Activated T-helper 2 cell treated with anti-CD3 and anti-CD28 coated beads, Interferon-gamma antibody, Interleukin-2, Interleukin-4, amounts not matched to agents 10 μg/mL and 5 μg/mL and 100 μg/mL, durations not matched to agents 14 hours and 24 hours and 36 hours (primary cell): ENCODE data around the gene ADRA2C. TPM values are rescaled to one million over a fixed set of nuclear protein-coding genes. Genes with fewer than 3 reads are reported as not detected.

Experiments used
- DNase-seq: peaks from one replicate; pipeline ENCODE4 v3.0.0; 2021; ENCODE audit warnings: low spot score
- H3K27ac Mint-ChIP-seq: one replicate; pipeline ENCODE4 v1.8.0; 2021; ENCODE audit warnings: mixed read lengths
- H3K27me3 Mint-ChIP-seq: one replicate; pipeline ENCODE4 v1.8.0; 2021; ENCODE audit warnings: low read depth, mixed read lengths
- H3K36me3 Mint-ChIP-seq: one replicate; pipeline ENCODE4 v1.8.0; 2021; ENCODE audit warnings: low read depth, mixed read lengths
- H3K4me1 Mint-ChIP-seq: one replicate; pipeline ENCODE4 v1.8.0; 2021; ENCODE audit warnings: low read depth, mixed read lengths
- H3K4me3 Mint-ChIP-seq: one replicate; pipeline ENCODE4 v1.8.0; 2021; ENCODE audit warnings: low read depth, mild to moderate bottlenecking, moderate library complexity, mixed read lengths
- H3K9me3 Mint-ChIP-seq: one replicate; pipeline ENCODE4 v1.8.0; 2021; ENCODE audit warnings: mixed read lengths
- intact Hi-C: fragments of 100-400 bp; cut with micrococcal nuclease; formaldehyde crosslinking; loops from one replicate; pipeline ENCODE4 v1.15.1; 2023
- total RNA-seq: library from RNA; stranded (reverse); gene quantifications from 2 replicates; pipeline ENCODE4 v1.2.3, GENCODE V29; 2022

ADRA2C gene
- total RNA-seq, 1 donor from 2014 or later = not detected

DNA sequence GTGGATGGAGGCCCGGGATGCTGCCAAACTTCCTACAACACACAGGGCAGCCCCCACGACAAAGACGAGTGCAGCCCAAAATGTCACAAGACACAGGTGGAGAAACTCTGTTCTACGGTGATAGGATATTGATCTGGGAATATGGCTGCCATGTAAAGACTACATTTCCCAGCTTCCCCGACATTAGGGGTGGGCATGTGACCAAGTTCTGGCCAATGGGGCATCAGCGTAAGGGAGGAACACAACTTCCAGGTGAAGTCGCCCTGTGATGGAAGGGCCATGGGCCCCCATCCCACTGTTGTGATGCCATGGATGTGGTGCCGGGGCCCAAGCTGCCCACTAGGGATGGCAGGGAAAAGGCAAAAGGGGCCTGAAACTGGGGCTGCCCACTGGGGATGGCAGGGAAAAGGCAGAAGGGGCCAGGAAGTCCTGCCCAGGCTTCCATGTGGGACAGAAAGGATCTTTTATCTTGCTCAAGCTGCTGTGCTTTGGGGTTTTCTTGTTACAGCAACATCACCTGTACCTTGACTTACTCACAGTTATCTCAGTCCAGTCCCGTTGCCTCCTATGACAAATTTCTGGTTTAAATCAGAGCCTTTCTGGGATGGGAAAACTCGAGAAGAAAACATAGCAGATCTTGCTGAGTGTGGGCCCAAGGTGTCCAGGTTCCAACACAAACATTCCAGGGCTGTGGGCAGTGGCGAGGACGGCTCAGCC lies 9.7 kb upstream of the ADRA2C start:
- Mint-ChIP-seq H3K9me3 (no peaks in the 10 kb centered on the region), H3K27me3 (no peaks in the 10 kb centered on the region), H3K27ac (no peak overlapping the region), H3K4me1 (no peaks in the 10 kb centered on the region), H3K36me3 (no peaks in the 10 kb centered on the region), H3K4me3 (no peak overlapping the region)
- intact Hi-C loops = no loop called here
- no peak for DNase-seq

DNA sequence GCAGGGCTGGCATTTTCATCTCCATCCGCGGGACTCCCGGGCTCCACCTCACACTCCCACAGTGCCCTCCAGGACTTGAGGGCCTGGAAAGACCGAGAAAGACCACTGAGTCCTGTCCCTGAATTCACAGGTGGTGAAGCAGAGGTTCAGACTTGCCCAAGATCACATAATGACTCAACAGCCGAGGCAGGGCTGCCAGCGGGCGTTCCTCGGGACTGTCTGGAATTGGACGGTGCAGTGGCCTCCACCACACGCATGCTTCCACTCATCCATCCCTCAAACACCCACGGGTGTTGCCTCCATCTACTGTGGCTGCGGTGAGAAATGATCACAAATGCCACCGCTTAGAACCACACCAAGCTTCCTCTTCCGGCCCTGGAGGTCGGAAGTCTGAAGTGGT lies 6.9 kb upstream of the ADRA2C start:
- DNase-seq = no peak
- no peak overlapping the region for H3K27ac Mint-ChIP-seq
- H3K4me1 Mint-ChIP-seq = no peaks in the 10 kb centered on the region
- H3K36me3 Mint-ChIP-seq = no peaks in the 10 kb centered on the region
- H3K27me3 Mint-ChIP-seq = peaks cover 3% of the 10 kb centered on the region
- H3K9me3 Mint-ChIP-seq = no peaks in the 10 kb centered on the region
- intact Hi-C loops = no loop called here
- no peak overlapping the region for H3K4me3 Mint-ChIP-seq

DNA sequence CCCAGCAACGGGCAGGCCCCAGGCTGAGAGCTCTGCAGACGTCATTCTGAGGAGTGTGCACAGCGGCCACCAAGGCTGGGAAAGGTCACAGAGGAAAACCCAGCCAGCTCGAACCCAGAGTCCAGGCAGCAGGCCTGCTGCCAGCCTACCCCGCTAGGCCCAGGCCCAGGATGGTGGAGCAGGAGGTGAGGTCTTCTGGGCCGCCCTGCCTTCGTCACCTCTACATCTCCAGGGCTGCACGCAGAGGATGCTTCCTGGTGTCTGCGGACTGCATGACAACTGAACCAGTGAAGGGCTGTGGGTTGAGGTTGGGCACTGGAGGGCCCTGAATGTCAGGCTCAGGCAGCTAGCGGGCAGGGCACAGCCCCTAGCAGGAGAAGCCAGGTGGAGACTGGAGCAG lies 5.8 kb upstream of the ADRA2C start:
- H3K27ac Mint-ChIP-seq = no peak overlapping the region

DNA sequence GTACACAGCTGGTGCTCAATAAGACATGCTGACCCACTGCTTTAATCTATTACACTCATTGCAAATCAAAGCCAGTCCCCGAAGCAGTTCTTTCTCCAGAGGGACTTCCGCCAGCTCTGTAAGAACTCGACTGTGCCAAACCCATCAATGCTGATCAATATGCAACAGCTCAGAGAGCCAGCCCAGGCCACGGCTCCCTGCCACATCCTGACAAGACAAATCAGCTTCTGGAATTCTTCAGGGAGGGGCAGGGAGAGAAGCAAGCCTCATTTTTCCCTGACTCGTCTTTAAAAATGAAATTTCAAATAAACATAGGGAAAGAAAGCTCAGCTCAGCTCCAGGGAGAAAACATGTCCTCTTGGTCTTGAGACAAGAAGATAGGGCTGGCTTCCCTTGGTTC lies 5.3 kb upstream of the ADRA2C start:
- no peaks in the 10 kb centered on the region for H3K4me1 Mint-ChIP-seq
- H3K27me3 Mint-ChIP-seq = peaks cover 6% of the 10 kb centered on the region
- DNase-seq = no peak
- H3K36me3 Mint-ChIP-seq = no peaks in the 10 kb centered on the region
- no peak overlapping the region for H3K4me3 Mint-ChIP-seq
- no peaks in the 10 kb centered on the region for H3K9me3 Mint-ChIP-seq
- intact Hi-C loops = no loop called here
- no peak overlapping the region for H3K27ac Mint-ChIP-seq

More for the DNA sequence above, 5.8 kb upstream of the ADRA2C start:
- Mint-ChIP-seq H3K36me3 (no peaks in the 10 kb centered on the region), H3K4me1 (no peaks in the 10 kb centered on the region), H3K4me3 (no peak overlapping the region), H3K9me3 (no peaks in the 10 kb centered on the region), H3K27me3 (peaks cover 6% of the 10 kb centered on the region)
- intact Hi-C loops = no loop called here
- DNase-seq = no peak

DNA sequence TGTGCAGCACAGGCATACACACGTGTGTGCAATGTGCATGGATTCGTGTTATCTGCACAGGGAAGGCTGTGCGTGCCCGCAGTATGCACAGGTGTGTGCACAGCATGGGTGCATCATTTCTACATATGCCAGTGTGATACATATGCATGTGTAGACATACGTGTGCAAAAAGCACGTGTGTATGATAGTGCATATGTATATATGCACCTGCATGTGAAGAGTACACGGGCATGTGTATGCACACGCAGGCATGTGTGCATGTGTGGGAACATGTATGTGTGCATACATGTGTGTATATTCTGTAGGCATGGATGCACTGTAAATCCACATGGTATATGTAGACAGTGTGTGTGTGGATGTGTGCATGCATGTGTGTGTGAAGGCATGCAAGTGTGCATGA lies 3.9 kb upstream of the ADRA2C start:
- H3K4me1 Mint-ChIP-seq = no peaks in the 10 kb centered on the region
- no peak overlapping the region for H3K27ac Mint-ChIP-seq
- no peak overlapping the region for H3K4me3 Mint-ChIP-seq
- intact Hi-C loops = no loop called here
- no peak for DNase-seq
- H3K36me3 Mint-ChIP-seq = no peaks in the 10 kb centered on the region
- peaks cover 12% of the 10 kb centered on the region for H3K27me3 Mint-ChIP-seq
- no peaks in the 10 kb centered on the region for H3K9me3 Mint-ChIP-seq

DNA sequence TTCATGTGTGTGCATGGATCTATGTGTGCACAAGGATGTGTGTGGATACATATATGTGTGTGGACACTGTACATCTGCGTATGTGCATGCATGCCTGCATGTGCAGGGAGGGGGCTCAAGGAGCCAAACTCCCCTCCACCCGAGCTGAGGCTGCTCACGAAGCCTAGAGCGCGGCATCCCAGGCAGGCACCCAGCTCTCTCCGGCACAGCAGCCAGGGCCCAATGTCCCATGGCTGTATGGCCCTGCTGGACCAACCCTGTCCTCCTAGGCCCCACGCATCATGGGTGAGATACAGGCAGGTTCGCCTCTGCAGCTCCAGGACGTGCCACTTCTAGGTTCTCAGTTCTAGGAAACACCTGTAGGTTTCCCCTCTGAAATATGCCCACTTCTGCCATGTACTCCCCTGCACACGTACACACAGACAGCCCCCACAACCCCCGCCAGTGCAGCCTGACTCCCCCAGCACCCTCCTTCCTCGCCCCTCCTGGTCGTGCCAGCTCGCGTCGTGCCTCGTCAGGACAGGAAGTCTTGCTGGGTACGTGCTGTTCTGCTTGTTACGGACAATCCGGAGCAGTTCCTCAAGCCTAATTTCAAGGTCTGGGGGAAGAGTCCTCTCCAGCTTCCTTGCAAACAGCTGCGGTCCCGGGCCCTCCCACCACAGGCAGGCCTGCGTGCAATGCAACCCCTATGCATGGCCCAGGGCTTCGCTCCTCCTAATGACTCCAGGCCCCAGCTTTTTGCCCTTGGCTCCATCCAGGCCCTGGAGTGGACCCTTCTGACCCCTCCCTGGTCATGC lies 3.2 kb upstream of the ADRA2C start:
- Mint-ChIP-seq H3K27me3 (peaks cover 15% of the 10 kb centered on the region), H3K4me1 (peaks cover 2% of the 10 kb centered on the region), H3K9me3 (no peaks in the 10 kb centered on the region), H3K27ac (no peak overlapping the region), H3K36me3 (no peaks in the 10 kb centered on the region), H3K4me3 (no peak overlapping the region)
- DNase-seq = no peak
- intact Hi-C loops = no loop called here

DNA sequence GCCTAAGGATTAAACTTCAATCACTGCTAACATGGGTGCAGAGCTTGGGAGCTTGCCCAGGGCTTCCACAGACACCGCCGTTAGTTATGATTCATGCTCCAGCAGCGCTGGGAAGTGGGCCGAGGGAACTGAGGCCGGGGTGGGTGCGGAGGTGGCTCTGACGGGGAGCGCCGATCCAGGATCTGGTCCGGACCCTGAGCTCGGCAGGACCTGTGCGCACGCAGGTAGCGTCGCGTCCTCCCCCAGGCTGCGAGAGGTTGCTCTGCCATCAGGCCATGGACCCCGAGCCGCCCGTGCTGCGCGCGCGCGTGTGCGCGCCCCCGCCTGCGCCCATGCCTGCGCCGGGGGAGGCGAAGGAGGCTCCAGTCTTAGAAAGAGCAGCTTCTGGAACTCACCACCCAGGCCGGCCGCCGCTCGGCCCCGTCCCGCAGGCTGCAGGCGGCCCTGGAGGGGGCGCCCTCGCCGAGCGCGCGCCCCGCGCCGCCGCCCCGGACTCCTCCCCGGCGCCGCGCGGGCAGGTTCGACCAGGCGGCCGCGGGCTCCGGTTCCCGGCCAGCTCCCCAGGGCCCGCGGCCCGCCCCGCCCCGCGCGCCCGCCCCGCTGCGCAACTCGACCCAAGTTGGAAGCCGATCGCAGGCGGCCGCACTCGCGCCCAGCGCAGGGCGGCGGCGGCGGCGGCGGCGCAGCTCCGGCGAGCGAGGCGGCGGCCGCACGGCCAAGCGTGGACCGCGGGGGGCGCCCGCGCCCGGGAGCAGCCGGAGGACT lies 732 bp upstream of the ADRA2C start:
- Mint-ChIP-seq H3K27ac (no peak overlapping the region), H3K9me3 (no peaks in the 10 kb centered on the region), H3K4me3 (no peak overlapping the region), H3K36me3 (no peaks in the 10 kb centered on the region), H3K27me3 (peaks cover 19% of the 10 kb centered on the region), H3K4me1 (peaks cover 2% of the 10 kb centered on the region)
- intact Hi-C loops = no loop called here
- DNase-seq = no peak

DNA sequence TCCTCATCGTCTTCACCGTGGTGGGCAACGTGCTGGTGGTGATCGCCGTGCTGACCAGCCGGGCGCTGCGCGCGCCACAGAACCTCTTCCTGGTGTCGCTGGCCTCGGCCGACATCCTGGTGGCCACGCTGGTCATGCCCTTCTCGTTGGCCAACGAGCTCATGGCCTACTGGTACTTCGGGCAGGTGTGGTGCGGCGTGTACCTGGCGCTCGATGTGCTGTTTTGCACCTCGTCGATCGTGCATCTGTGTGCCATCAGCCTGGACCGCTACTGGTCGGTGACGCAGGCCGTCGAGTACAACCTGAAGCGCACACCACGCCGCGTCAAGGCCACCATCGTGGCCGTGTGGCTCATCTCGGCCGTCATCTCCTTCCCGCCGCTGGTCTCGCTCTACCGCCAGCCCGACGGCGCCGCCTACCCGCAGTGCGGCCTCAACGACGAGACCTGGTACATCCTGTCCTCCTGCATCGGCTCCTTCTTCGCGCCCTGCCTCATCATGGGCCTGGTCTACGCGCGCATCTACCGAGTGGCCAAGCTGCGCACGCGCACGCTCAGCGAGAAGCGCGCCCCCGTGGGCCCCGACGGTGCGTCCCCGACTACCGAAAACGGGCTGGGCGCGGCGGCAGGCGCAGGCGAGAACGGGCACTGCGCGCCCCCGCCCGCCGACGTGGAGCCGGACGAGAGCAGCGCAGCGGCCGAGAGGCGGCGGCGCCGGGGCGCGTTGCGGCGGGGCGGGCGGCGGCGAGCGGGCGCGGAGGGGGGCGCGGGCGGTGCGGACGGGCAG lies 792 bp downstream of the ADRA2C start:
- no peak for DNase-seq
- no peaks in the 10 kb centered on the region for H3K9me3 Mint-ChIP-seq
- H3K4me3 Mint-ChIP-seq = peak overlapping the region; percentile 64
- peaks cover 2% of the 10 kb centered on the region for H3K4me1 Mint-ChIP-seq
- H3K27me3 Mint-ChIP-seq = peaks cover 19% of the 10 kb centered on the region
- no peak overlapping the region for H3K27ac Mint-ChIP-seq
- no peaks in the 10 kb centered on the region for H3K36me3 Mint-ChIP-seq
- intact Hi-C loops = no loop called here

DNA sequence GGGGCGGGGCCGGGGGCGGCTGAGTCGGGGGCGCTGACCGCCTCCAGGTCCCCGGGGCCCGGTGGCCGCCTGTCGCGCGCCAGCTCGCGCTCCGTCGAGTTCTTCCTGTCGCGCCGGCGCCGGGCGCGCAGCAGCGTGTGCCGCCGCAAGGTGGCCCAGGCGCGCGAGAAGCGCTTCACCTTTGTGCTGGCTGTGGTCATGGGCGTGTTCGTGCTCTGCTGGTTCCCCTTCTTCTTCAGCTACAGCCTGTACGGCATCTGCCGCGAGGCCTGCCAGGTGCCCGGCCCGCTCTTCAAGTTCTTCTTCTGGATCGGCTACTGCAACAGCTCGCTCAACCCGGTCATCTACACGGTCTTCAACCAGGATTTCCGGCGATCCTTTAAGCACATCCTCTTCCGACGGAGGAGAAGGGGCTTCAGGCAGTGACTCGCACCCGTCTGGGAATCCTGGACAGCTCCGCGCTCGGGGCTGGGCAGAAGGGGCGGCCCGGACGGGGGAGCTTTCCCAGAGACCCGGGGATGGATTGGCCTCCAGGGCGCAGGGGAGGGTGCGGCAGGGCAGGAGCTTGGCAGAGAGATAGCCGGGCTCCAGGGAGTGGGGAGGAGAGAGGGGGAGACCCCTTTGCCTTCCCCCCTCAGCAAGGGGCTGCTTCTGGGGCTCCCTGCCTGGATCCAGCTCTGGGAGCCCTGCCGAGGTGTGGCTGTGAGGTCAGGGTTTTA lies 1.5 kb downstream of the ADRA2C start:
- Mint-ChIP-seq H3K36me3 (no peaks in the 10 kb centered on the region), H3K4me1 (peaks cover 2% of the 10 kb centered on the region), H3K4me3 (peak overlapping the region; percentile 58), H3K27me3 (peaks cover 19% of the 10 kb centered on the region), H3K27ac (peak overlapping the region; percentile 42), H3K9me3 (no peaks in the 10 kb centered on the region)
- no peak for DNase-seq
- intact Hi-C loops = no loop called here

DNA sequence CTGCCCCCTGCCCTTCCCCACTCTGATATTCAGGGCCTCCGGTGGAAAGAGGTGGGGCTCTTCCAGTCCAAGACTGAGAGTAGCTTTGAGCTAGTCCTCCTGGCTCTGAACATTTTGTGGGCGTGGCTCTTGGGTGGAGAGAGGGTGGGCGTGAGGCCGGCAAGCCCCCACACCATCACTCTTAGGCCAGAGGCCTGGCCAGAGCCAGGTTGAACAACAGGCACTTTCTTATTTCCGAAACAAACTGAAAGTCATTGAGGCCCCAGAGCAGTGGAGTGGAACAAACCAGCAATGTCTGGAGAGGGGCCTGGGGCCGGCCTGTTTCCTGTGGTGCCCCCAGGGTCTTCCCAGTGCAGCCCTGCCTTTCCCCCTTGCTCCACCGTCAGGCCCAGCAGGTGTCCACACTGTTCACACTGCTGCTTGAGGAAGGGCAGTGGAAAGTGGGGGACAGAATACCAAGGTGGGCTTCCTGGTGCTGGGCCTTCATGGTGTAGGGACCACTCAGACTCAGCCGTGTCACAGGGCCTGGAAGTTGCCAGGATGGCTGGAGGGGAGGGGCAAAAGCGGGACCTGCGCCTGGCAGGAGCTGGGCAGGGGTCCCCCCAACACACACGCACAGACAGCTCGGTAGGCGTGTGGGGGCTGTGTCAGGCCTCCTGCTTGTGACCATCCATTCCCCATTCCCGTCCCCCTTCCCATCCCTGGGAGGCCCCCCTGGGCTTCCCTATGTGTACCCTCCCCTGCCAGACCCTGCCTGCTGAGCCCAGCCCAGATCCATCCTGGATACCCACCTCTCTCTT lies 2.9 kb downstream of the ADRA2C start:
- Mint-ChIP-seq H3K9me3 (no peaks in the 10 kb centered on the region), H3K4me3 (no peak overlapping the region), H3K36me3 (no peaks in the 10 kb centered on the region), H3K27me3 (peaks cover 16% of the 10 kb centered on the region), H3K4me1 (peaks cover 2% of the 10 kb centered on the region), H3K27ac (no peak overlapping the region)
- DNase-seq = no peak
- intact Hi-C loops = no loop called here

DNA sequence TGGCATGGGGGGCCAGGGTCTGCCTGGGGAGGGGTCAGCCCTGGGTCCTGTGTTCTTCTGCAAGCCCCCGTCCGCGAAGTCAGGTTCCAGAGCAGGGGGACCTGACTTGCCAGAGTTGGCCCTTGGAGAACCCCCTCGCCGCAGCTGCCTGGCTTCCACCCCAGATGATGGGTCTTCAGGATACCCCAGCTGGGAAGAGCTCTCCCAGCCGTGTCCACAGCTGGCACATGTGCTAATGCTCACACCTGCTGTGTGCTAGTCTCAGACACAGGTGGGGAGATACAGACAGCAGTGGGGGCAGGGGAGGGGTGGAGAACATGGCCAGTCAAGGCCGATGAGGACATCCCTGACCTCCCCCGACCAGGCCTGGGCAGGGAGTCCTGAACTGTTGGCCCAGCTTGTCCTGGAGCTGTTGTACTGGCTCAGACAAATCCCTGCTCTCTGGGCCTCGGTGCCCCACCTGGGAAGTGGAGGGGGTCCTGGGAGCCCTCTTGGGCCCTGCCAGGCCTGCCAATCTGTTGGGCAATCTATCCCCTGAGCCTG lies 3.5 kb downstream of the ADRA2C start:
- Mint-ChIP-seq H3K4me1 (peaks cover 2% of the 10 kb centered on the region), H3K27ac (no peak overlapping the region), H3K9me3 (no peaks in the 10 kb centered on the region), H3K36me3 (no peaks in the 10 kb centered on the region), H3K4me3 (no peak overlapping the region), H3K27me3 (peaks cover 15% of the 10 kb centered on the region)
- no peak for DNase-seq
- intact Hi-C loops = no loop called here
